GM23248 (cell line): Measurements from ENCODE around the gene MECR. TPM values are rescaled to one million over a fixed set of nuclear protein-coding genes. Genes with fewer than 3 reads are reported as not detected.

Experiments used
- DNase-seq: peaks from one replicate; pipeline ENCODE4 v3.0.0-alpha.2; 2015
- H2AFZ ChIP-seq: fragments of 200-600 bp; sonication (generic); 2 replicates; pipeline ENCODE4 v1.6.1; 2016; ENCODE audit warnings: antibody characterized with exemption
- H3F3A ChIP-seq: fragments of 200-600 bp; sonication (generic); 2 replicates; pipeline ENCODE4 v1.6.1; 2016; ENCODE audit warnings: mild to moderate bottlenecking, antibody characterized with exemption, mixed run types; ENCODE audit not compliant: insufficient read depth
- H3K27ac ChIP-seq: fragments of 200-600 bp; sonication (generic); 2 replicates; pipeline ENCODE4 v1.5.1; 2016; ENCODE audit warnings: mild to moderate bottlenecking
- H3K27me3 ChIP-seq: fragments of 200-600 bp; sonication (generic); replicated peaks from 2 replicates; pipeline ENCODE4 v1.6.1; 2016; ENCODE audit warnings: mild to moderate bottlenecking; ENCODE audit not compliant: insufficient read depth
- H3K36me3 ChIP-seq: fragments of 200-600 bp; sonication (generic); 2 replicates; pipeline ENCODE4 v1.6.1; 2016; ENCODE audit warnings: low read depth, mild to moderate bottlenecking
- H3K4me1 ChIP-seq: fragments of 200-600 bp; sonication (generic); 2 replicates; pipeline ENCODE4 v1.6.1; 2016; ENCODE audit warnings: mild to moderate bottlenecking; ENCODE audit not compliant: insufficient read depth
- H3K4me2 ChIP-seq: fragments of 200-600 bp; sonication (generic); one replicate; pipeline ENCODE4 v1.6.1; 2016; ENCODE audit warnings: mild to moderate bottlenecking; ENCODE audit not compliant: unreplicated experiment
- H3K4me3 ChIP-seq: fragments of 200-600 bp; sonication (generic); 2 replicates; pipeline ENCODE4 v1.5.1; 2016; ENCODE audit warnings: mild to moderate bottlenecking
- H3K79me2 ChIP-seq: fragments of 200-600 bp; sonication (generic); 2 replicates; pipeline ENCODE4 v1.6.1; 2016; ENCODE audit warnings: mild to moderate bottlenecking; ENCODE audit not compliant: insufficient read depth
- H3K9ac ChIP-seq: fragments of 200-600 bp; sonication (generic); 2 replicates; pipeline ENCODE4 v1.6.1; 2016; ENCODE audit warnings: mild to moderate bottlenecking
- H3K9me2 ChIP-seq: fragments of 200-600 bp; sonication (generic); 2 replicates; pipeline ENCODE4 v1.6.1; 2016; ENCODE audit warnings: mixed run types, mild to moderate bottlenecking, moderate library complexity; ENCODE audit not compliant: insufficient read depth
- H3K9me3 ChIP-seq: fragments of 200-600 bp; sonication (generic); one replicate; pipeline ENCODE4 v1.6.1; 2017; ENCODE audit warnings: low read depth
- H4K20me1 ChIP-seq: fragments of 200-600 bp; sonication (generic); 2 replicates; pipeline ENCODE4 v1.6.0; 2016; ENCODE audit not compliant: insufficient read depth
- EZH2 ChIP-seq: fragments of 200-600 bp; sonication (generic); IDR thresholded peaks from 2 replicates; pipeline ENCODE4 v1.6.1; 2018; ENCODE audit warnings: antibody characterized with exemption, mild to moderate bottlenecking; ENCODE audit not compliant: insufficient read depth, poor library complexity, severe bottlenecking
- EZH2phosphoT487 ChIP-seq: fragments of 200-600 bp; sonication (generic); IDR thresholded peaks from 2 replicates; pipeline ENCODE4 v1.6.1; 2018; ENCODE audit warnings: antibody characterized with exemption, moderate library complexity, mild to moderate bottlenecking, low read depth; ENCODE audit not compliant: insufficient read depth
- WGBS, 2 experiments: methylation state at CpG; one replicate each; pipeline ENCODE4 v1.1.6; 2015 to 2017; ENCODE audit warnings: low lambda C conversion rate in 2 of 2, low coverage in 1 of 2; ENCODE audit errors: missing lambda C conversion rate in 2 of 2; 5-methylcytosine and 5-hydroxymethylcytosine counted together
- in situ Hi-C: fragments of 300-500 bp; cut with MboI; formaldehyde crosslinking; loops from 2 replicates; pipeline ENCODE4 v1.15.0; 2020
- polyA plus RNA-seq: library from polyadenylated mRNA; unstranded; fragments of >200 nt; fragmentation: Nextera tagmentation; extraction: Ambion mirVana; gene quantifications from 2 replicates; pipeline ENCODE4 v1.2.1, GENCODE V29; 2016
- total RNA-seq: library from RNA; depleted of rRNA; stranded (reverse); fragments of >200 nt; shearing (Covaris generic); gene quantifications from 2 replicates; pipeline ENCODE4 v1.2.3, GENCODE V29; 2014

Gene MECR
- total and polyA plus RNA-seq, 2 experiments from 2014 or later, result 19.1 to 43.3 TPM

- in situ Hi-C loops, result no loop called here
- no peak for DNase-seq
Observed at GRCh38 chr1:29183287-29183686, 47.4 kb downstream of the MECR start.

GRCh38 chr1:29181413-29182225 is 49.1 kb downstream of the MECR start, which contains the start of gene SRSF4:
SRSF4 (minus strand) TSS chr1:29181900; CDS start chr1:29181752, 148 bp downstream.
- Histone ChIP-seq H3K36me3 (0 out of 2 replicates have a peak, but pooled peaks cover 7% of the 10 kb centered on the region), H3K4me2 (peak within 1 kb of the TSS; percentile 95), H3K4me1 (peaks cover 46% of the 10 kb centered on the region), H3F3A (peaks cover 58% of the 10 kb centered on the region), H4K20me1 (peaks cover 24% of the 10 kb centered on the region), H2AFZ (peak within 1 kb of the TSS; percentile 96), H3K79me2 (peaks cover 50% of the 10 kb centered on the region), H3K9ac (peak within 1 kb of the TSS; percentile 99), H3K9me2 (no peaks in the 10 kb centered on the region), H3K9me3 (no peaks in the 10 kb centered on the region), H3K27me3 (no peaks in the 10 kb centered on the region), H3K27ac (peak within 1 kb of the TSS; percentile 98), H3K4me3 (peak within 1 kb of the TSS; percentile 98)
- WGBS, 2 experiments, result 1% methylated on average over 46 to 84 of the region's 100 CpGs
- no peak for TF ChIP-seq EZH2
- no peak for TF ChIP-seq EZH2phosphoT487
- in situ Hi-C loops, result no loop called here
- DNase-seq, result peak; percentile 99

More at GRCh38 chr1:29183287-29183686, 47.4 kb downstream of the MECR start:
- Histone ChIP-seq H3K36me3 (0 out of 2 replicates have a peak, but pooled peaks cover 7% of the 10 kb centered on the region), H3K4me3 (no peak overlapping the region), H3F3A (peaks cover 43% of the 10 kb centered on the region), H3K4me2 (no peak overlapping the region), H2AFZ (peak overlapping the region; percentile 96; the same call in 1 of the 2 replicates), H3K4me1 (peaks cover 29% of the 10 kb centered on the region), H3K9me3 (no peaks in the 10 kb centered on the region), H4K20me1 (peaks cover 15% of the 10 kb centered on the region), H3K27ac (no peak overlapping the region), H3K9ac (no peak overlapping the region), H3K27me3 (no peaks in the 10 kb centered on the region), H3K9me2 (no peaks in the 10 kb centered on the region), H3K79me2 (peaks cover 34% of the 10 kb centered on the region)
- TF ChIP-seq EZH2 (no peak), EZH2phosphoT487 (no peak)
- WGBS, 2 experiments, result 100% methylated on average over 1 of the region's 1 CpG

- Histone ChIP-seq H3K9me2 (no peaks in the 10 kb centered on the region), H3K27me3 (no peaks in the 10 kb centered on the region), H3K9ac (peak overlapping the region; percentile 99), H3K4me2 (peak overlapping the region; percentile 93), H2AFZ (peak overlapping the region; percentile 67; the same call in 1 of the 2 replicates), H3K27ac (peak overlapping the region; percentile 98), H3K79me2 (peaks cover 57% of the 10 kb centered on the region), H3K36me3 (0 out of 2 replicates have a peak, but pooled peaks cover 7% of the 10 kb centered on the region), H4K20me1 (peaks cover 28% of the 10 kb centered on the region), H3K9me3 (no peaks in the 10 kb centered on the region), H3K4me3 (peak overlapping the region; percentile 98), H3F3A (peaks cover 67% of the 10 kb centered on the region), H3K4me1 (peaks cover 54% of the 10 kb centered on the region)
- 1% methylated on average over 30 to 32 of the region's 32 CpGs for WGBS, 2 experiments
- TF ChIP-seq EZH2phosphoT487 (no peak), EZH2 (no peak)
- no peak for DNase-seq
- in situ Hi-C loops, result no loop called here
Observed at GRCh38 chr1:29180497-29181412, 50.0 kb downstream of the MECR start.

GRCh38 chr1:29179641-29180184 is 51.0 kb downstream of the MECR start:
- Histone ChIP-seq H3K27ac (peak overlapping the region; percentile 98), H2AFZ (no peak overlapping the region), H3K9me3 (no peaks in the 10 kb centered on the region), H3K4me3 (peak overlapping the region; percentile 98), H3K36me3 (0 out of 2 replicates have a peak, but pooled peaks cover 7% of the 10 kb centered on the region), H3F3A (peaks cover 73% of the 10 kb centered on the region), H3K4me1 (peaks cover 56% of the 10 kb centered on the region), H3K9ac (peak overlapping the region; percentile 99), H3K79me2 (peaks cover 67% of the 10 kb centered on the region), H3K27me3 (no peaks in the 10 kb centered on the region), H4K20me1 (peaks cover 29% of the 10 kb centered on the region), H3K4me2 (peak overlapping the region; percentile 93), H3K9me2 (no peaks in the 10 kb centered on the region)
- in situ Hi-C loops, result no loop called here
- 19 to 21% methylated on average over 4 of the region's 4 CpGs for WGBS, 2 experiments
- TF ChIP-seq EZH2 (no peak), EZH2phosphoT487 (no peak)
- DNase-seq, result peak; percentile 43
